Motor neuron (in vitro differentiated cells): ENCODE data around the gene ACOT7. TPM values are rescaled to one million over a fixed set of nuclear protein-coding genes. Genes with fewer than 3 reads are reported as not detected.
"Not testable (repeated sequence)": the region's sequence is repeated elsewhere in the genome, so short reads cannot be mapped to it uniquely, and the experiment has no call there.

Experiments
- ATAC-seq, 8 experiments: fragments of 200-7000 bp; cut with Tn5 transposase; replicated peaks in 6 of 8; 2 replicates each; pipeline ENCODE4 v1.8.0; 2021; ENCODE audit warnings: mild to moderate bottlenecking in 8 of 8, moderate library complexity in 8 of 8
- H3K27ac ChIP-seq, 2 donors: fragments of 250-450 bp; sonication (Bioruptor Pico); 2 replicates each; pipeline ENCODE4 v1.9.0; 2021; ENCODE audit warnings: antibody characterized with exemption in 2 of 2, mild to moderate bottlenecking in 2 of 2, moderate library complexity in 1 of 2
- H3K4me1 ChIP-seq, 2 donors: fragments of 250-450 bp; sonication (Bioruptor Pico); replicated peaks in 1 of 2; 2 replicates each; pipeline ENCODE4 v1.6.1; 2021; ENCODE audit warnings: antibody characterized with exemption in 2 of 2, mild to moderate bottlenecking in 2 of 2, moderate library complexity in 1 of 2
- H3K4me3 ChIP-seq, 5 donors: fragments of 250-450 bp; sonication (Bioruptor Pico); 2 replicates each; pipeline ENCODE4 v1.9.0; 2021; ENCODE audit warnings: antibody characterized with exemption in 5 of 5, mild to moderate bottlenecking in 5 of 5, moderate library complexity in 4 of 5
- WGBS, 10 experiments: fragments of 450-650 bp; shearing (Covaris generic); methylation state at CpG; one replicate each; pipeline ENCODE4 v1.0.0; 2022; 5-methylcytosine and 5-hydroxymethylcytosine counted together
- in situ Hi-C, 9 experiments: fragments of 400-800 bp; cut with MboI; loops; one replicate each; pipeline ENCODE4 v1.15.0; 2021; ENCODE audit warnings: low sequenced_read_pairs in 9 of 9, low pct_unique_long_range_greater_than_20kb in 2 of 9; ENCODE audit not compliant: unreplicated experiment in 9 of 9
- total RNA-seq, 8 experiments: library from RNA; unstranded; fragments of 300-600 nt; gene quantifications; 2 replicates each; pipeline versions ENCODE4 v1.2.3 to v1.2.4, GENCODE V29; 2022

ACOT7 gene
- total RNA-seq, 8 experiments from 2014 or later, result 6.9 to 127 (median 80.5) TPM

GRCh38 chr1:6325482-6325881, 68.1 kb downstream of the ACOT7 start:
- WGBS, 10 experiments, result 0 to 100% (median 99%) methylated on average over 1 to 5 of the region's 7 CpGs; no CpG with 5 or more reads in 4 of the 10 experiments
- peaks cover 5 to 13% of the 10 kb centered on the region in 2 donors for H3K4me1 ChIP-seq
- no peak overlapping the region for H3K4me3 ChIP-seq
- in situ Hi-C loops, result loop anchor here in 2 of 9 experiments (25.0 kb wide), 2 partner anchors 88 to 263 kb away; partner anchors contain the start of genes HES3 (in 1 of the 2) and ICMT (in 1 of the 2)
- H3K27ac ChIP-seq, result no peak overlapping the region
- peak in 2 of 8 experiments; percentile 11 to 43 for ATAC-seq

- no peak overlapping the region for H3K4me3 ChIP-seq
- no peak overlapping the region for H3K27ac ChIP-seq
- 79 to 100% (median 84%) methylated on average over 1 to 7 of the region's 10 CpGs; no CpG with 5 or more reads in 3 of the 10 experiments for WGBS, 10 experiments
- ATAC-seq, result no peak
- in situ Hi-C loops, result no loop called here
- peaks cover 2 to 3% of the 10 kb centered on the region in 2 donors for H3K4me1 ChIP-seq
Measured at GRCh38 chr1:6322161-6322560, 71.4 kb downstream of the ACOT7 start.

DNA sequence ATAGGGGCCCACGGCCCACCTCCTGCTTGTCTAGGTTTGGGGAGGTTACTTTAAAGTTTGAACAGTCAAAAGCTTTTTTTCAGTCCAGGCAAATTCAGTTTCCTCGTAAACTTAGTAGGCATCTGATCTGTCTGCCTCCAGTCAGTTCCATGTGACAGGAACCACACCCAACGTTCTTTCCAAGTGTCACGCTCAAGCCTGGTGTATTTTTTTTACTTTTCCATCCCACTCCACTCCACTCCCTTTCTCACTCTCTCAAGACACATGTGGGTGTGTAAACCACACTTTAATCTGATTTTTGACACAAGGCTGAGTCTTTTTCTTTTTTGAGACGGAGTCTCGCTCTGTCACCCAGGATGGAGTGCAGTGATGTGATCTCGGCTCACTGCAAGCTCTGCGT, 72.4 kb downstream of the ACOT7 start:
- no peak overlapping the region for H3K27ac ChIP-seq
- no peak overlapping the region for H3K4me3 ChIP-seq
- in situ Hi-C loops, result no loop called here
- peak in 2 of 8 experiments; percentile 88 to 90 for ATAC-seq
- WGBS, 10 experiments, result 20 to 100% (median 90%) methylated on average over 1 to 8 of the region's 8 CpGs
- peaks cover 2 to 3% of the 10 kb centered on the region in 2 donors for H3K4me1 ChIP-seq

DNA sequence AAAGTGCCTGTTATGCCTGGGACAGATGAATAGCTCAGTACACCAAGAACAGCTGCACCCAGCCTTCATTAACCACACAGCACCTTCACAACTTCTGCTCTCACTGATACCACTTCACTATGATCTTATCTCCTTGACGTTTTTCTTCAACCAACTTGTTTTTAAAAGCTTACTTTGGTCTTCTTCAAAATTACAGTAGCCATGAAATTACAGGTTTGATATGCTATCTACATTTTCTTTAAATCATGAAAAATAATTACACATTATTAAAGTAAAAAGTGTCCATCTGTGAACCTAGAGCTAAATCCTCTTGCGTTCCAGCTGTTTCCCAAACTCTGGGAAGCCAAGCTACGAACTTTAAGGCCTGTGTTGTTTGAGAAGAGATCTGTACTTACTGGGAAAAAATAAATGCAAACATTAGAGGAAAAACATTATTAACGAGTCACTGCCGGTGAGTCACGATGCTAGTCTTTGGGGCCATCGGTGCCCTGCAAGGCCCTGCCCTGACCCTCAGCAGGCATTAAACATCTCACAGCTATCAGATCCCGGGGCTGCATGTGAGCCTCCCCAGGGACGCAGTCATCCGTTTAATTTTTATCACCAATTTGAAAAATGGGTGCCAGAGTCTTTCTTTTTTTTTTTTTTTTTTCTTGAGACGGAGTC, 76.3 kb downstream of the ACOT7 start:
- in situ Hi-C loops, result no loop called here
- WGBS, 10 experiments, result 25 to 100% (median 70%) methylated on average over 1 to 11 of the region's 11 CpGs
- Histone ChIP-seq H3K4me1 (peaks cover 18 to 21% of the 10 kb centered on the region in 2 donors), H3K4me3 (no peak overlapping the region), H3K27ac (peak overlapping the region in 1 of 2 donors; percentile 5)
- peak in 6 of 8 experiments; percentile 30 to 81 (median 76) for ATAC-seq

DNA sequence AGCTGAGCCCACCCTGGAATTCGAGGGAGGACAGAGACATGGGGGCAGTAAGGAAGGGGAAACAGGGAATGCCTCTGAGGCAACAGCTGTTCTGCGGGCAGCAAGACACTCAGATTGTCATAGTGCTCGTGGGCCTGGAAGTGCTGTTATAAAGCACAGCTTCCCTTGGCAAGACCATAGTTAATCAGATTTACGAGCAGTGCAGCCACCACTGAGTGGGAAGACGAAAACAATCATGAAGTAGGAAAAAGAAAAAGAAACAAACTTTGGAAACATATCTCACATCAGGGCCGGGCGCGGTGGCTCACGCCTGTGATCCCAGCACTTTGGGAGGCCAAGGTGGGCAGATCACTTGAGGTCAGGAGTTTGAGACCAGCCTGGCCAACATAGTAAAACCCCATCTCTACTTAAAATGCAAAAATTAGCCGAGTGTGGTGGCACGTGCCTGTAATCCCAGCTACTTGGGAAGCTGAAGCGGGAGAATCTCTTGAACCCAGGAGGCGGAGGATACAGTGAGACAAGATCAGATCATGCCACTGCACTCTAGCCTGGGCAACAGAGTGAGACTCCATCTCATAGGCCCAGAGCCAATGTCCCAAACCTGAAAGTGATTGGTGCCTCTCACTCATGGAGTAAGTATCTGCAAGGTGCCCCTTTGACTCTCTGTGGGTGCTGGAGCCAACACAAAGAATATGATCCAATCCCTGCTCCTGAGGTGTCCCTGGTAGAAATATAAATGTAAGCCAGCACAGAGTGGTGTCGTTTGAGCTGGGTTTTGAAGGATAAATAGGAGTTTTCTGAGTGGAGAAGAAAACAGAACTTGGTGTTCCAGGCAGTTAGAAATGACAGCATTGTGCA, 77.1 kb downstream of the ACOT7 start:
- Histone ChIP-seq H3K27ac (no peak overlapping the region), H3K4me3 (no peak overlapping the region), H3K4me1 (peaks cover 18 to 21% of the 10 kb centered on the region in 2 donors)
- in situ Hi-C loops, result no loop called here
- ATAC-seq, result no peak
- 55 to 100% (median 90%) methylated on average over 1 to 14 of the region's 14 CpGs for WGBS, 10 experiments

DNA sequence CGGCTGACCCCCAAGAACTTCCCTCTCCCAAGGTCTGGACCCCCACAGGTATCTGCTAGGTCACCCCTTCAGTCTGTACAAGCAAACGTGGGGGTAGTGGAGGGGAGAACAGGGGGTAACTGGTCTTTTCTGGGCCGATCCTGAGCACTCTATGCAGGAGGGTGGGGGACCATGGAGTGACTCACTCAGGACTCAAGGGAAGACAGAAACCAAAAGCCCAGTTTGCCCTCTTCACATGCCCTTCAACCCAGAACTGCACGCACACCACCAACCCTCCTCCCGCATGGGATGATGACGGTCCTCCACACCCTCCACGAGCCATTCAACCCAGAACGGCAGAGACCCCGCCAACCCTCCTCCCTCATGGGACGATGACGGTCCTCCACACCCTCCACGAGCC, 79.1 kb downstream of the ACOT7 start:
- Histone ChIP-seq H3K4me1 (peaks cover 18 to 21% of the 10 kb centered on the region in 2 donors), H3K27ac (no peak overlapping the region), H3K4me3 (no peak overlapping the region)
- in situ Hi-C loops, result no loop called here
- WGBS, 10 experiments, result 81 to 100% (median 96%) methylated on average over 1 to 12 of the region's 12 CpGs; no CpG with 5 or more reads in 2 of the 10 experiments
- peak in 2 of 8 experiments; percentile 57 to 64 for ATAC-seq

- H3K4me1 ChIP-seq, result peaks cover 18 to 21% of the 10 kb centered on the region in 2 donors
- H3K27ac ChIP-seq, result peak overlapping the region; percentile 17 to 23
- H3K4me3 ChIP-seq, result no peak overlapping the region
- peak in 7 of 8 experiments; percentile 24 to 87 (median 68) for ATAC-seq
- WGBS, 10 experiments, result 50 to 94% (median 77%) methylated on average over 2 to 17 of the region's 18 CpGs; no CpG with 5 or more reads in 1 of the 10 experiments
- in situ Hi-C loops, result no loop called here
Measured at GRCh38 chr1:6313393-6314200, 80.0 kb downstream of the ACOT7 start.

GRCh38 chr1:6310116-6310848, 83.3 kb downstream of the ACOT7 start:
- no peak overlapping the region for H3K4me3 ChIP-seq
- 80 to 100% (median 100%) methylated on average over 1 to 6 of the region's 9 CpGs; no CpG with 5 or more reads in 3 of the 10 experiments for WGBS, 10 experiments
- ATAC-seq, result no peak
- H3K27ac ChIP-seq, result no peak overlapping the region
- peaks cover 16 to 18% of the 10 kb centered on the region in 2 donors for H3K4me1 ChIP-seq
- in situ Hi-C loops, result no loop called here

GRCh38 chr1:6309564-6309963, 84.0 kb downstream of the ACOT7 start:
- WGBS, 10 experiments, result 75 to 97% (median 86%) methylated on average over 3 to 7 of the region's 7 CpGs
- Histone ChIP-seq H3K27ac (no peak overlapping the region), H3K4me3 (no peak overlapping the region), H3K4me1 (peaks cover 16 to 18% of the 10 kb centered on the region in 2 donors)
- no peak for ATAC-seq
- in situ Hi-C loops, result no loop called here

DNA sequence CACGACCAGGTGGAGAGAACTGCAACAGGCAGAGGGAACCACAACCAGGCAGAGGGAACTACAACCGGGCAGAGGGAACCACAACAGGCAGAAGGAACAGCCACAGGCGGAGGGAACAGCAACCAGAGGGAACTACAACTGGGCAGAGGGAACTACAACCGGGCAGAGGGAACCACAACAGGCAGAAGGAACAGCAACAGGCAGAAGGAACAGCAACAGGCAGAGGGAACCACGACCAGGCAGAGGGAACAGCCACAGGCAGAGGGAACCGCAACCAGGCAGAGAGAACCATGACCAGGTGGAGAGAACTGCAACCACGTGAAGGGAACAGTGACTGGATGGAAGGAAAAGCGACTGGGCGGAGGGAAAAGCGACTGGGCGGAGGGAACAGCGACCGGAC, 85.1 kb downstream of the ACOT7 start:
- Histone ChIP-seq H3K27ac (no peak overlapping the region), H3K4me3 (no peak overlapping the region), H3K4me1 (peaks cover 8% of the 10 kb centered on the region in 2 donors)
- in situ Hi-C loops, result no loop called here
- ATAC-seq, result no peak
- WGBS, 10 experiments, result 61 to 100% (median 88%) methylated on average over 1 to 9 of the region's 13 CpGs; no CpG with 5 or more reads in 2 of the 10 experiments

DNA sequence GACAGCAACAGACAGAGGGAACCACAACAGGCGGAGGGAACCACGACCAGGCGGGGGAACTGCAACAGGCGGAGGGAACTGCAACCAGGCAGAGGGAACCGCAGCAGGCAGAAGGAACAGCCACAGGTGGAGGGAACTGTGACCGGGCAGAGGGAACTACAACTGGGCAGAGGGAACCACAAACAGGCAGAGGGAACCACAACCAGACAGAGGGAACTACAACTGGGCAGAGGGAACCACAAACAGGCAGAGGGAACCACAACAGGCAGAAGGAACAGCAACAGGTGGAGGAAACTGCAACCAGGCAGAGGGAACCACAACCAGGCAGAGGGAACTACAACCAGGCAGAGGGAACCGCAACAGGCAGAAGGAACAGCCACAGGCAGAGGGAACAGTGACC, 85.9 kb downstream of the ACOT7 start:
- H3K27ac ChIP-seq, H3K4me1 ChIP-seq, H3K4me3 ChIP-seq, ATAC-seq, in situ Hi-C loops: not testable (repeated sequence)
- 86 to 100% (median 95%) methylated on average over 1 to 7 of the region's 7 CpGs; no CpG with 5 or more reads in 2 of the 10 experiments for WGBS, 10 experiments

DNA sequence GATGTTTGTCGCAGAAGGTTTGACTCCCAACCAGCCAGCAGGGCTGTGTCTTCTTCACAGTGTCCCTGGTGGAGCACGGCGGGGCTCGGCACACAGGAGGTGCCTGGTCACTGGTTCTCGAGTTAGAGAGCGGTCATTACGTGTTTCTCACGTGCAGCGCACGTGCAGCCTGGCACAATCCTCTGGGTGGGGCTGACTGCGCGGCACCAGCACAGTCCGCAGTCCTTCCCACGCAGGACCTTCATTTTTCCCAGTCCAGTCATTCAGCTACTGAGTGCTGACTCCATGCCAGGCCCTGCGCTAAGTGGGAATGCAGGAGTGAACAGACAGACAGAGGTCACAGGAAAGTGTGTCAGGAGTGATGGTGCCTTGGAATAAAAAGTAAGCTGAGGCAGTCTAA, 86.5 kb downstream of the ACOT7 start:
- Histone ChIP-seq H3K27ac (no peak overlapping the region), H3K4me1 (no peaks in the 10 kb centered on the region), H3K4me3 (no peak overlapping the region)
- WGBS, 10 experiments, result 92 to 100% (median 97%) methylated on average over 1 to 15 of the region's 15 CpGs; no CpG with 5 or more reads in 2 of the 10 experiments
- ATAC-seq, result no peak
- in situ Hi-C loops, result no loop called here
